Fibroblast of lung (primary cell): ENCODE measurements around the gene LRP5.

ENCODE experiments used
- CTCF ChIP-seq, 2 donors: IDR thresholded peaks in 1 of 2; conservative IDR thresholded peaks in 1 of 2; 1 replicate in 1 of 2; 2 replicates in 1 of 2; pipeline ENCODE4 v1.5.1; 2011 to 2012; ENCODE audit warnings: low read length in 2 of 2, control low read depth in 1 of 2, inconsistent platforms in 1 of 2, low read depth in 1 of 2, mild to moderate bottlenecking in 1 of 2
- EZH2 ChIP-seq: IDR thresholded peaks from 2 replicates; pipeline ENCODE4 v1.5.1; 2012; ENCODE audit warnings: low read length, control low read depth, mild to moderate bottlenecking; ENCODE audit errors: missing control alignments

- TF ChIP-seq CTCF (conservative IDR thresholded peaks at IDR 0.05 in 1 of 2, IDR thresholded peaks at IDR 0.05 in 1 of 2; ENCODE audit: low read depth in 1 of 2, low read length in 2 of 2), result no peak
- TF ChIP-seq EZH2, result no peak
These were observed 99.2 kb downstream of the LRP5 start for GRCh38 chr11:68411501-68411991.
